T-helper 1 cell treated with Interleukin-12 subunit alpha and Interleukin-12 subunit beta and Interleukin-4 antibody, amounts not matched to agents 30 ng/mL and 1 ng/mL, for 36 hours (primary cell): Measurements from ENCODE around the gene SPOUT1. TPM values are rescaled to one million over a fixed set of nuclear protein-coding genes. Genes with fewer than 3 reads are reported as not detected.
"Not testable (repeated sequence)": the region's sequence is repeated elsewhere in the genome, so short reads cannot be mapped to it uniquely, and the experiment has no call there.

Experiments
- intact Hi-C: fragments of 100-400 bp; cut with micrococcal nuclease; formaldehyde crosslinking; loops from one replicate; pipeline ENCODE4 v1.15.1; 2024
- total RNA-seq: library from RNA; stranded (reverse); gene quantifications from 2 replicates; pipeline ENCODE4 v1.2.3, GENCODE V29; 2022

The SPOUT1 gene
- total RNA-seq, 1 donor from 2014 or later = 105 TPM

DNA sequence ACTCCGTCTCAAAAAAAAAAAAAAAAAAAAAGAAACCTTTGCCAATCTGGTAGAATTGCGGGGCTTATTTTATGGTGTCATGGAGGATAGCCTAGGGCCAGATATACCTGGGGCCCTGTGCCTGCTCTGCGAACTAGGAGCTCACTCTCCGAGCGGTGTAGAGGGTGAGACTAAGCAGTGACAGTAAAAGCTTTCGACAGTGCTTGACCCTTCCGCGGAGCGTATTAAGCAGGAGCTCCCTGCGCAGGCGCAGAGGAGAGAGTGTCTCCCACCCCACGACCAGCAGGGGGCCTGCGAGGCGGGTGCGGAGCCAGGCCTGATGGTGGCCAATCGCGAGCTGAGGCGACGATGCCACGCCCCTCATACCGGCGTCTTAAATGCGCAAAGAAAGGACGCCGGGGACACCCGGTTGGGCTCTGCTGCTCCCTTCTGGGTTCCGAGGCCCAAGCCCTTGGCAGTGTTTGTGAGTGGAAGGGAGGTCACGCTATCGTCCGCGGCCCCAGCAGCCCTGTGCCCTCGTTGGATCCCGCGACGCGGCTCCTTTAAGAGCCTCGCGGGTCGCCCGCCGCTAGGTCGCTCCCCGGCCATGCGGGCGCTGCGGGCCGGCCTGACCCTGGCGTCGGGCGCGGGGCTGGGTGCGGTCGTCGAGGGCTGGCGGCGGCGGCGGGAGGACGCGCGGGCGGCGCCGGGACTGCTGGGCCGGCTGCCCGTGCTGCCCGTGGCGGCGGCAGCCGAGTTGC lies 11.3 kb downstream of the SPOUT1 start, which contains the start of gene ENDOG:
TSS of gene ENDOG (plus strand) at position 402 of the 740 bp plus-strand sequence. CDS start at position 587, 185 bp downstream.
- intact Hi-C loops = loop anchor here (1.0 to 5.0 kb wide), 15 partner anchors 11 to 594 kb away; partner anchors contain the start of genes DOLK, GLE1, LRRC8A and MIGA2

DNA sequence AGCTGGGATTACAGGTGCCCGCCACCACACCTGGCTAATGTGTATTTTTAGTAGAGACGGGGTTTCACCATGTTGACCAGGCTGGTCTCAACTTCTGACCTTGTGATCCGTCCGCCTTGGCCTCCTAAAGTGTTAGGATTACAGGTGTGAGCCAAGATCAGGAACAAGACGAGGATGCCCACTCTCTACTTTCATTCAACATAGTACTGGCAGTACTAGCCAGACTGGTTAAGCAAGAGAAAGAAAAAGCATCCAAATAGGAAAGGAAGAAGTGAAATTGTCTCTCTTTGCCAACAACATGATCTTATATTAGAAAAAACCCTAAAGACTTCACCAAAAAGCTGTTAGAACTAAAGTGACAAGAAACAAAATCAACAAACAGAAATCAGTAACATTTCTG lies 18.7 kb downstream of the SPOUT1 start:
- intact Hi-C loops = no loop called here

DNA sequence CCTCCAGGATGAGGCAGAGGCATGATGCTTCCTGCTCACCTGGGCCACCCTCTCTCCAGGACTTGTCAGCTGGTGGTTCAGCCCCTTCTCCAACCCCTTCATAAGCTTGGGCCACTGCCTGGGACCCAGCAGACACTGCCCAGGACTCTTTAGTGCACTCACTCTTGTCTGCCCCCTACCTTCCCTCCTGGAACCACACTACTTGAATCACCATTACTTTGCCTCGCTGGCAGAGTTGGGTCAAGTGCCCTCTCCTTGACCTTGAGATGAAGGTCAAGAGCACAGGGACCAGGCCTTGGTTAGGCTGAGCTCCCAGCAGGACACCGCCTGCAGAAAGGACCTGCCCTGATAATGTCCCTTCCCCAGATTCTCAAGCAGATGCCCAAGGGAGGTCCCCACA lies 19.8 kb downstream of the SPOUT1 start:
- intact Hi-C loops = no loop called here

DNA sequence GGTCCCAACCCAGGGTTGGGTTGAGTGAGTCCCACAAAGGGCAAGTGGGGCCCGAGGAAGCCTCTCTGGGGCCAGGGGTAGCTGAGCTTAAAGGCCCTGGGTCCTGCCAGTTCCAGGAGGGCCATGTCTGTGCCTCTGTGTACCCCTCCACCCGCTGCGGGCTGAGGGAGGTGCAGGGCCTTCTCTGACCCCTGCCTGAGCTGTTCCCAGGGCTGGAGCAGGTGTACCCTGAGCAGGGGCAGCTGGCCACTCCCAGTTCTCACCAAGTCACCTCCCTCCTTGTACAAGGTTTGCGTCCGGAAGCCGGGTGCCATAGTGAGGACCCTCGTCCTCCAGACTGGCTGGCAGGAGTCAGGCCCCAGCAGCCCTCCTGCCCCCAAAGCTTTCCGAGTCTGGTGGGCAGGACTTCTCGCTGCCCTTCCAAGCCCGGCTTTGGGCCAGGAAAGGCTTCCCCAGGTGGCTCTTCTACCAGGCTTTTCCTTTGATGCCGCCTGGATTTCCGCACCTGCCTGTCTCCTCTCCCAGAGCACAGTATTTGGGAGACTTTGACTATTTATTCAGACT lies 20.5 kb downstream of the SPOUT1 start:
- intact Hi-C loops = no loop called here

DNA sequence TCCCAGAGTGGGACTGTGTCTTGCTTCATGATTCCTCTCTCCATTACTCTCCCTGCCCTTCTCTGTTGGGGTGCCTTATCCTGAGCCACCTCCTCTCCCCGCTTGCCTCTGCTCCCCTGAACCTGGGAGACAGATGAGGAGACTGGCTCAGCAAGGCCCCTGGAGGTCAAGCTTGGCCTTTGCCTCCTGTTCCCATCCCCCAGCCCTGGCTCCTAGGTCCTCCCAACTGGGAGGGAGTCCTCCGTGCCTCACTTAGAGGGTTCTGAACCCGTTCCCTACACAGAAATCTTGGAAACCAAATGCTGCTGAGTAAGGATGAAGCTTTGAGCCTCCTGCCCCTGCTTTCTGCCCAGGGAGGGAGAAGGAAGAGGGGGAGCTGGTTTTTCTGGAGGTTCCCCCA lies 21.1 kb downstream of the SPOUT1 start:
- intact Hi-C loops = no loop called here

DNA sequence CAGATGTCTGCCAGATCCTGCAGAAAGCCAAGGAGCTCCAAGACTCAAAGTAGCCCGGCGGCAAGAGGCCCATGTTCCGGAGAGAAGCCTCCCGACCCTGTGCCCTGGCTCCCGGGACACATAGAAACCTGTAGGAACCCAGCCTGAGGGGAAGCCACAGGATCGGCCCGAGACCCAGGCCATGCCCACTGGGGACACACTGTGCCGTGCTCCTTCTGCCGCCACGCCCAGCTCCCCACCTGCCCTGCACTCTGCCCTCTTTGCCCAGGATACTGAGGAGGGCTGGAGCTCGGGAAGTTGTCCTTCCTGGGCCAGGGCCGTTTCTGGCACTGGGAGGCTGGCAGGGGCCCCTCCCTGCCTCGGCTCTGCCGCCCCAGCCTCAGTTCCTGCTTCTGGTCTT lies 21.8 kb downstream of the SPOUT1 start:
- intact Hi-C loops = no loop called here

DNA sequence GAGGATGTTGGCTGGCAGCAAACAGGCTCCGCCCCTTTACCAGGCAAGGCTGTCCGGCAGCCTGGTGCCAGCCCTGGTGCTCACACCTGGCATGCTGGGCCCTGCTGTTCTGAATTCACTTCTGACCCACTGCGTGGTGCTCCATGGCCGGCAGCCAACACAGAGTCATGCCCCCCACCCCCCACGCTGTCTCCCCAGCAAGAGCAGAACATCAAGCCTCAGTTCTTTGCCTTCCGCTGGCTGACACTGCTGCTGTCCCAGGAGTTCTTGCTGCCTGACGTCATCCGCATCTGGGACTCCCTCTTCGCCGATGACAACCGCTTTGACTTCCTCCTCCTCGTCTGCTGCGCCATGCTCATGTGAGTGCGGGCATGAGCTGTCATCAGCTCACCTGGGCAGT lies 23.9 kb downstream of the SPOUT1 start:
- intact Hi-C loops = no loop called here

DNA sequence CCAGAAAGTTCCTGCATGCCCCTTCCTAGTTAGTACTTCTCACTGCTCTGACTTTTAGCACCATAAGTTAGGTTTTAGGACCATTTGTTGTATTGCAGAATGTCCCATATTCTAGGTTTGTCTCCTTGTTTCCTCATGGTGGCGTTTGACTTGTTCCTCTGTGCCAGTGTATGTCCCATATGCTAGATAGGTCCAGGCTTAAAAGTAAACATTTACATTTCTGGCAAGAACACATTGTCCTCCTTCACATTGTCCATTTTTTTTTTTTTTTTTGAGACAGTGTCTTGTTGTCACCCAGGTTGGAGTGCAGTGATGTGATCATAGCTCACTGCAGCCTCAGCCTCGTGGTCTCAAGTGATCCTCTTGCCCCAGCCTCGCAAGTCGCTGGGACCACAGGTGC lies 27.1 kb downstream of the SPOUT1 start:
- intact Hi-C loops = no loop called here

DNA sequence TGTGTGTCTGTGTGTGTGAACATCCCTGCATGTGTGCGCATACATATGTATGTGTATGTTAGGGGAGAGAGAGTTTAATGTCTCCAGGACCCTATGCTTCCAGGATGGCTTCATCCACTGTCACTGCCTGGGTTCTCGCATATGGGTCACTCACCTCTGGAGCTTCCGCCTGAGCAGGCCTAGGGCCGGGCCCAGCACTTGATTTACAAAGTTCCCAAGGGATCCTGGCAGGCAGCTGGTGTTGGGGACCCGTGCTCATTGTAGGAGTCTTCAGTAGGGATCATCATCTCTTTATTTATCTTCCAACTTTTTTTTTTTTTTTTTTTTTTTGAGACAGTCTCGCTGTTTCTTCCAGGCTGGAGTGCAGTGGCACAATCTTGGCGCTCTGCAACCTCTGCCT lies 29.5 kb downstream of the SPOUT1 start:
- intact Hi-C loops = no loop called here

DNA sequence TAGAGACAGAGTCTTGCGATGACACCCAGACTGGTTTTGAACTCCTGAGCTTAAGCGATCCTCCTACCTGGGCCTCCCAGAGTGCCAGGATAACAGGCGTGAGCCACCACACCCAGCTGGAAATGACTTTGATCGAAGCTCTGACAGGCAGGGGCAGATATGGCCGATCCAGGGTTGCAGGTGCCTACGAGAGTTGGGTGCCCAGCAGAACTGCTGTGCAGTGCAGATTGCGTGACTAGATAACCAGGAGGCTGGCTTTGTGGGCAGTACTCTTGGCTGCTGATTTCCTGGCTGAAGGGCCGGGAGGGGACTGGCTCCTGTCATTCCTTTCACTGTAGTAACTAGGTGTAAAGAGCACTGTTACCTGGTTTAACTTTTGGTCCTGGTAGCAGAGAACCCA lies 30.7 kb downstream of the SPOUT1 start:
- intact Hi-C loops = no loop called here

DNA sequence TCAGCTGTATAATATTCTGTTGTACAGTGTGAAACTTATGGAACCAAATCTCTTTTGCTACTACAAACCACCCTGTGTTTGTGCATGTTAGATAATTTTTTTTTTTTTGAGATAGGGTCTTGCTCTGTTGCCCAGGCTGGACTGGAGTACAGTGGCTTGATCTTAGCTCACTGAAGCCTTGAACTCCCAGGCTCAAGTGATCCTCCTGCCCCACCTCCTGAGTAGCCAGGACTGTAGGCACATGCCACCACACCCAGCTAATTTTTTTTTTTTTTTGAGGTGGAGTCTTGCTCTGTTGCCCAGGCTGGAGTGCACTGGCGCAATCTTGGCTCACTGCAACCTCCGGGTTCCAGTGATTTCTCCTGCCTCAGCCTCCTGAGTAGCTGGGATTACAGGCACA lies 34.6 kb downstream of the SPOUT1 start:
- intact Hi-C loops = not testable (repeated sequence)

DNA sequence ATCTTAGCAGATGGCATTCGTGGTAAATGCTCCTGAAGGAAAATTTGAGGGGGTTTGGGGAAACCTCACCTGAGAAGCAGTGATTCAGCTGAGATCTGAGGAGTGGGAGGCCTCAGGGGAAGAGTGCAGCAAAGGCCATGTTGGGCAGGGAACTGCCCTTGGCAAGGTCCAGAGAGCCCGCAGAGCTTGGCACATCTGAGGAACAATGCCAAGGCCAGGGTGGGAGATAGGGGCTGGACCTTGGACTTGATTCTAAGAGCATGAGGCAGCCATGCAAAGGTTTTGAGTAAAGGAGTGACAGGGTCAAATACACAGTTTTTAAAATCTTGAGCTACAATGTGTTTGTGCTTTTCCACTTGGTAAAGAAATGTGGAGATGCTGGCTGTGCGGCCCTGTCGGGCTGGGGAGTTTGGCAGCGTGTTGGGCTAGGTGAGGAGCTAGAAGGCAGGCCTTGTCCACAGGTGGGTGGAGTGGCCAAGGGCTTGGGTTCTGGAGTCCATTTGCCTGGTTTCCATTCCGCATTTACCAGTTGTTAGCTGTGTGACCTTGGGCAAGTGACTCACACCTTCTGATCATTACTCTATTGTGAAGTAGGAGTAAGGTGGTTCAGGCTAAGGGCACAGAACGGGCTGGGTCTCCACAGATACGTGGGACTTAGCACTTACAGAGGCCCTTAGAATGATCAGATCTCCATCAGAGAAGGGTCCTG lies 36.5 kb downstream of the SPOUT1 start:
- intact Hi-C loops = no loop called here

DNA sequence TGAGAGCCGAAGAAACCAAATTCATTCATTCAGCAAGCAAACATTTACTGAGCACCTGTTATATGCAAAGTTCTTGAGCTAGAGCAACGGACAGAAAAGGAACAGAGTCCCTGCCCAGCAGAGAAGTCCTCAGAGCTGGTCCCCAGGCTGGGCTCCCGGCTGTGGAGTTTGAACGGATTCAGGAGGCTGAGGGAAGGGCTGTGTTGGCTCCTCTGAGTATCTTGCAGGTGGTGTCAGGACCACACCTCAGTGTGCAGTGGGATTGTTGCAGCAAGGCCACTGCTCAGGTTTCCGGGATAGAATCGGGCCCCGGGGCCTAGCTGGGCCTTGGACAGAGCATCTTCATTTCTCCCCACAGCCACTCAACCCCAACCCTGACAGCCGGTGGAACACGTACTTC lies 37.5 kb downstream of the SPOUT1 start:
- intact Hi-C loops = no loop called here

DNA sequence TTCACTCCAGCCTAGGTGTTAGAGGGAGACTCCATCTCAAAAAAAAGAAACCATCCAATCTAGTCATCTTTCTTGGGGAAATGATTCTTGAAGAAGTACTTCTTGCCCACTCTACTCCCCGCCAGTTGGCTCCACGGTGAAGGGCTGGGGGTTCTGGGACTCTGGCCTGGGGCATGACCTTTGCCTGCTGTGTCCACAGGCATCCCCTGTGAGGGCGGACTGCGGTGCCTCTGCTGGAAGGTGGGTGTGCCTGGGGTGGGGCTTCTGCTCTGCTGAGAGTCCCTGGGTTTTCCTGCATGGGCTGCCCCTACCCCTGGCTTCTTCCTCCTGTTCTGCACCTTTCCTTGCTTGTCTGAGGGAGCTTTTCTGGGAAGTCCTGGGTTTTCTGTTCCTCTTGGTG lies 39.1 kb downstream of the SPOUT1 start:
- intact Hi-C loops = no loop called here

DNA sequence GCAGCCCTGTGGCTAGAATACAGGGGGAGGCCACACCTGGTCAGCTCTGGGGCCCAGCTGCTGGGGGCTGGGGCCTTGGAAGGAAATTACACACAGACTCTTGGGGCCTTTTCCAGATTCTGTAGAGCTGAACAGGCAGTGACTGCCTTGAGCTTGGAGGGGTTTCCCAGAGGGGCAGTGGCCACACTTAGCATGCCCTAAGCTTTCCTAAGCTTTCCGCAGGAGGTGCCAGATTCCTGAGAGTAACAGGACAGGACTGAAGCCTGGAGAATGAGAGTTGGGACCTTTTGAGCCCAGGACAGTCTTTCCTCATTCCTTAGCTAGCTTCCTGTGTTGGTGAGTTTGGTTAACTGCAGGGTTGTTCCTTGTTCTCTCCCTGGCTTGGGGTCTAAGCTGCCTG lies 41.1 kb downstream of the SPOUT1 start:
- intact Hi-C loops = loop anchor here (5.0 kb wide), 1 partner anchor 101 kb away; the partner anchor contains the start of gene SET

DNA sequence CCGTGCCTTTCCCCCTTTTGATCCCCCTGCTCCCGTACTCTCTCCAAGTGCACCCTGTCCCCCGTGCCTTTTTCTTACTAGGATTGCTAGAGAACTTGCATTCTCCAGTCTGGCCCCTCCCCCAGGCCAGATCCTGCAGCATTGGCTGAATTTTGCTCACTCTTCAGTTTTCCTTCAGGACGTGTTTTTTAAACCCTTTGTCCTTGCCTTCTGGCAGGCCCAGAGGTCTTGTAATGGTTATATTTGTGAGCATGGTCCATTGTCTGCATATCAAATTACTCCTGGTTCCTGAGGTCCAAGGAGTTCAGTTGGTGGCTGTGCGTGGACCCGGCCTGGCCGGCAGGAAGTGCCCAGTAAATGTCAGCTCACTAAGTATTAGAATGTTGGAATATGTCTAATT lies 41.9 kb downstream of the SPOUT1 start:
- intact Hi-C loops = loop anchor here (1.0 to 5.0 kb wide), 10 partner anchors 16 to 447 kb away; partner anchors contain the start of genes DOLK, ENDOG, KYAT1 and MIGA2

DNA sequence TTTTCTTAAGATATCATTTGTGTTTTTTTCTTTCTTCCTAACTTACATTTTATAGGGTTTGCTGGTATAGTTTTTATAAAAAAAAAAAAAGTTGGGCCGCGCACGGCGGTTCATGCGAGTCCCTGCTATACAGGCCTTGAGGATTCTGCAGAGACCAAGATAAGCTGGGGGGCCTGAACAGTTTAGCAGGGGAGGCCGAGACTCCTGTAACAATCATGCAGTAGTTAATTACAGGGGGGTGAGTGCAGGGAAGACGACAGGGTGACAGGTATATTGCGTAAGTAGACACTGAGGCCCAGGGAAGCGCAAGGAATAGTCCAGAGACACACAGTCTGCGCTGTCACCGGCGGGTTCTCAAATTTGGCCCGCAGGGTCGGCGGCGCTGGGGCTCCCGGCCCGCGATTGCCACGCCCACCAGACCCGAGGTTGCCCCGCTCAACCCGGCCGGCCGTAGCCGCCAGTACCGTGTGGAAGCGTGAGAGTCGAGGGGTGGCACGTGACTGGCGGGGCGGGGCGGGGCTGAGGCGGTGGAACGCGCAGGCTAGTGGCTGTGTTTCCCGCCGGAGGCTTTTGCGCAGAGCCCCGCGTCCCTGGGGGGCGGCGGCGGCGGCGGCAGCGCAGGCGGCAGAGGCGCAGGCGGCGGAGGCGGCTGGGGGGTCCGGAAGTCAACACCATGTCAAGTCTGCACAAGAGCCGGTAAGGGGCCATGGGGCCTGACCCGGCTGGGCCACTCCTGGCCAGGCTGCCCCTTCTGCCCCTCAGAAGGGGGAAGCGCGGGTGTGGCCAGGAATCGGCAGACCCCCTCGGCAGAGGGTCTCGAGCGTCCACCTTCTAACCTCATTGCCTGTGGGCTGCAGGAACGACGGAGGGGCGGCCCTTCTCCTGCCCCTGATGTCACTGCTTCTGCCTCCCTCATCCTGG lies 42.7 kb downstream of the SPOUT1 start, which contains the start of gene TBC1D13:
TSS of gene TBC1D13 (plus strand) at position 573 of the 921 bp plus-strand sequence. CDS start at position 674, 101 bp downstream.
- intact Hi-C loops = loop anchor here (1.0 to 5.0 kb wide), 11 partner anchors 16 to 447 kb away; partner anchors contain the start of genes DOLK, ENDOG, KYAT1 and MIGA2

DNA sequence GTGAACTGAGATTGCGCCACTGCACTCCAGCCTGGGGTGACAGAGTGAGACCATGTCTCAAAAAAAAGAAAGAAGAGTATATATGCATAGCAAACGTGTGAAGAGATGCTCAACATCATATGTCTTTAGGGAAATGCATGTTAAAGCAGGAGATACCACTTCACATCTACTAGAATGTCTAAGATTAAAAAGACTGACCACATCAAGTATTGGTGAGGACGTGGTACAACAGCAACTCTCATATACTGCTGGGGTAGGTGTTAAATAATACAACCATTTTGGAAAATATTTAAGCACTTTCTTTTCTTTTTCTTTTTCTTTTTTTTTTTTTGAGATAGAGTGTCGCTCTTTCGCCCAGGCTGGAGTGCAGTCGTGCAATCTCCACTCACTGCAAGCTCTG lies 44.2 kb downstream of the SPOUT1 start:
- intact Hi-C loops = loop anchor here (5.0 kb wide), 1 partner anchor 98 kb away; the partner anchor contains the start of gene SET

DNA sequence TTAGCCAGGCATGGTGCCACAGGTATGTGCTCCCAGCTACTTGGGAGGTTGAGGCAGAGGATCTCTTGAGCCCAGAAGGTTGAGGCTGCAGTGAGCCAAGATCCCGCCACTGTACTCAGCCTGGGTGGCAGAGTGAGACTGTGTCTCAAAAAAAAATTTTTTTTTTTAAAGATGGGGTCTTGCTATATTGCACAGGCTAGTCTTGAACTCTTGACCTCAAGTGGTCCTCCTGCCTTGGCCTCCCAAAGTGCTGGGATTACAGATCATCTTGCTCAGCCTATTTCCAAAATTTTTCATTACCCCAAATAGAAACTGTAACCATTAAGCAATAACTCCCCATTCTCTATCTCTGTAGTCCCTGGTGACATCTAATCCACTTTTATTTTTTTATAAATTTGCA lies 46.9 kb downstream of the SPOUT1 start:
- intact Hi-C loops = no loop called here

DNA sequence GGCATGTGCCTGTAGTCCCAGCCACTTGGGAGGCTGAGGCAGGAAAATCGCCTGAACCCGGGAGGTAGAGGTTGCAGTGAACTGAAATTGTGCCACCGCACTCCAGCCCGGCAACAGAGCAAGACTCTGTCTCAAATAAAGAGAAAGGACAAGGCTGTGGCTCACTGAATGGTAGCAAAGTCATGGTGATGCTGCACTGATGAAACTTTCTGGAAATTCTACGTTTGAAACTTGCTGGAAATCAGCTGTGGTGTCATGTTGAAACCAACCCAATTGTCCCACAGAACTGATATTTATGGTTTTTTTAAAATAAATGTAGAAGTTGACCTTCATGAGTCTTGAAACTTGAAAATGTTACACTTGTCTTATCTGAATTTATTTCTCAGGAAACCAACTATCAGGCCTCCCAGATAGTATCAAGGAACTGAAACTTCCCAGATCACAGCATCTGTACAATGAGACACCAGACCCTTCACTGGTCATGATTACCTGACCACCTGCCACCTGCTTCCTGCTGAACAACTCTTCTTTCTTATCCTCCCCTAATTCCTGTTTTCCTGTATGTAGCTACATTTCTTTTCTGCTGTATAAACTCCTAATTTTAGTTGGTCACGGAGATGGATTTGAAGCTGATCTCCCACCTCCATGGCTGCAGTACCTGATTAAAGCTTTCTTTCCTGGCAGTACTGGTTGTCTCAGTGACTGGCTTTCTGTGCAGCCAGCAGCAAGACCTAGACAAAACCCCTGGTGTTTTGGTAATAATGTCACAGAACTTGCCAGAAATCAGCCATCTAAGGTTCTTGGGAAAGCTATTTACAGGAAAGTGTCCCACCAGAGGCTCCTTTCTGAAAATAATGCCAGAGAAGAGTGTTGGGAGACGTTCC lies 48.2 kb downstream of the SPOUT1 start:
- intact Hi-C loops = no loop called here
